ENCODE data around the gene SFXN4. TPM values are rescaled to one million over a fixed set of nuclear protein-coding genes. Genes with fewer than 3 reads are reported as not detected.

The SFXN4 gene
- total and polyA plus RNA-seq, 10 donors = 13.3 to 68.3 (median 24.8) TPM

DNA sequence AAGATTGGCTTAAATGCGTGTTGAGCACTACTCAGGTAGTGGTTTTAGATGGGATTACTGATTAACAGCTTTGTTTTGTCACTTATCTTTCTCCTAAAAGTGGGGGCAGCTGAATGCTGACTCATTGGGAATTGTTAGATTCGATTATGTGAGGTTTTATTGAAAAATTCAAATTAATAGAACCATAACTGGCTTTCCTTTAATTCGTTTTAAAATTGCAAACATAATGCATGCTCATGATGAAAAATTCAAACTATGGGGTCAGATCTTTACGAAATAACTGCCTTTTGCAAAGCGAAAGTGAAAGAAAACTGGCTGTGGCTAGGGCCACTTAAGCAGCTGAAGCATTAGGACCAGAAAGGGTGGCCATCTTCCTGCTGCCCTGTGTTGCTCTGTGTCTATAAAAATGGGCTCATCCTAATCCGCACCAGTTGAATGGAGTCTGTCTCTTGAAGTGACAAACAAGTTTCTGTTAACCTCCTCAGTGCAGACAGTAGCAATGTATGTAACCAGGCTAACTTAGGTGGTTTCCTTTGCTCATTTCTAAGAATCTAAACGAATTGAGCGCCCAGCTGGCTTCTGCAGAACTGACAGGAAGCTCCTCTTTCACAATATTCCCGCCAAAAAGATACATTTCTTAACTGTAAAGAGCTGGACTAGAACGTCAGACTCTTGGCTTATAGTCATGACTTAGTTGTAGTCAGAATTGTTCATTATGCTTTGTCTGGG, 33.8 kb downstream of the SFXN4 start:
- no peaks in the 10 kb centered on the region for H3K27me3 ChIP-seq (replicated peaks in 1 of 7)
- intact Hi-C loops (cut with DNase I; ENCODE audit: low total_unique reads) = no loop called here
- H3K27ac ChIP-seq = peak overlapping the region; percentile 15 to 90 (median 86)
- H3K36me3 ChIP-seq = peaks cover 0 to 69% (median 24%) of the 10 kb centered on the region in 6 donors
- H3K4me3 ChIP-seq = peak overlapping the region; percentile 3 to 69 (median 32)
- no peaks in the 10 kb centered on the region for H3K9me3 ChIP-seq
- TF ChIP-seq, protein P1, sequence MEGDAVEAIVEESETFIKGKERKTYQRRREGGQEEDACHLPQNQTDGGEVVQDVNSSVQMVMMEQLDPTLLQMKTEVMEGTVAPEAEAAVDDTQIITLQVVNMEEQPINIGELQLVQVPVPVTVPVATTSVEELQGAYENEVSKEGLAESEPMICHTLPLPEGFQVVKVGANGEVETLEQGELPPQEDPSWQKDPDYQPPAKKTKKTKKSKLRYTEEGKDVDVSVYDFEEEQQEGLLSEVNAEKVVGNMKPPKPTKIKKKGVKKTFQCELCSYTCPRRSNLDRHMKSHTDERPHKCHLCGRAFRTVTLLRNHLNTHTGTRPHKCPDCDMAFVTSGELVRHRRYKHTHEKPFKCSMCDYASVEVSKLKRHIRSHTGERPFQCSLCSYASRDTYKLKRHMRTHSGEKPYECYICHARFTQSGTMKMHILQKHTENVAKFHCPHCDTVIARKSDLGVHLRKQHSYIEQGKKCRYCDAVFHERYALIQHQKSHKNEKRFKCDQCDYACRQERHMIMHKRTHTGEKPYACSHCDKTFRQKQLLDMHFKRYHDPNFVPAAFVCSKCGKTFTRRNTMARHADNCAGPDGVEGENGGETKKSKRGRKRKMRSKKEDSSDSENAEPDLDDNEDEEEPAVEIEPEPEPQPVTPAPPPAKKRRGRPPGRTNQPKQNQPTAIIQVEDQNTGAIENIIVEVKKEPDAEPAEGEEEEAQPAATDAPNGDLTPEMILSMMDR (IDR thresholded peaks at IDR 0.05 in 8 of 11, conservative IDR thresholded peaks at IDR 0.05 in 3 of 11) = no peak
- TF ChIP-seq POLR2AphosphoS5 (IDR thresholded peaks at IDR 0.05) = peak in 1 of 3 donors; percentile 35
- no peak for DNase-seq
- peaks cover 6 to 67% (median 47%) of the 10 kb centered on the region in 6 donors for H3K4me1 ChIP-seq
- 8 to 12% (median 12%) methylated on average over 10 of the region's 10 CpGs for WGBS, 5 donors

DNA sequence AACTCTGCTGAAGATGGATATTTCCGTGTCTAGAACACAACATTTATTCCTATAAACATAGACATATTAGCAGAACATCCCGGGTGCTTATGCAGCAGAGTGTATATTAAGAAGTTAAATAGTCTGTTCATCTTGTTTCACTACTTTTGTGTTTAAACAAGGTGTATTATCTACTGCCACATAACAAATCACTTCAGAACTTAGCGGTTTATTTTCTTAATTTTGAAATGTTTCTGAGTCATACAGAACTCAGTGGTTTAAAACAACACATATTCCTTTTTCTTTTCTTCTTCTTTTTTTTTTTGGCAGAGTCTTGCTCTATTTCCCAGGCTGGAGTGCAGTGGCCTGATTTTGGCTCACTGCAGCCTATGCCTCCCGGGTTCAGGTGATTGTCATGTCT, 35.8 kb downstream of the SFXN4 start:
- Histone ChIP-seq H3K4me1 (peaks cover 6 to 52% (median 40%) of the 10 kb centered on the region in 6 donors), H3K9me3 (no peaks in the 10 kb centered on the region), H3K4me3 (no peak overlapping the region), H3K36me3 (peaks cover 0 to 88% (median 39%) of the 10 kb centered on the region in 6 donors), H3K27me3 (replicated peaks in 1 of 7) (no peaks in the 10 kb centered on the region), H3K27ac (peak overlapping the region in 3 of 8 donors; percentile 85 to 89 (median 87))
- WGBS, 5 donors = 86 to 97% (median 87%) methylated on average over 4 of the region's 4 CpGs
- intact Hi-C loops (cut with DNase I; ENCODE audit: low total_unique reads) = no loop called here
- TF ChIP-seq, protein P1 (IDR thresholded peaks at IDR 0.05 in 8 of 11, conservative IDR thresholded peaks at IDR 0.05 in 3 of 11) = no peak
- no peak for TF ChIP-seq POLR2A (IDR thresholded peaks at IDR 0.05)
- no peak for TF ChIP-seq POLR2AphosphoS5 (IDR thresholded peaks at IDR 0.05)
- DNase-seq = no peak

DNA sequence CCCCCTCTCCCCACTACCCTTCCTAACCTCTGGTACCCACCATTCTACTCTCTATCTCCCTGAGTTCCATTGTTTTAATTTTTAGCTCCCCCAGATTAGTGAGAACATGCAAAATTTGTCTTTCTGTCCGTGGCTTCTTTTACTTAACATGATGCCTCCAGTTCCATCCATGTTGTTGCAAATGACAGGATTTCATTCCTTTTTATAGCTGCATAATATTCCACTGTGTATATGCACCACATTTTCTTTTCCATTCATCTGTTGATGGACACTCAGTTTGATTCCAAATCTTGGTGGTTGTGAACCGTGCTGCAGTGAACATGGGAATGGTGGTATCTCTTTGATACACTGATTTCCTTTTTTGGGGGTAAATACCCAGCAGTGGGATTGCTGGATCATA, 39.6 kb downstream of the SFXN4 start:
- no peak for DNase-seq
- Histone ChIP-seq H3K27me3 (replicated peaks in 1 of 7) (no peaks in the 10 kb centered on the region), H3K27ac (no peak overlapping the region), H3K9me3 (no peaks in the 10 kb centered on the region), H3K36me3 (peaks cover 0 to 100% (median 56%) of the 10 kb centered on the region in 6 donors), H3K4me3 (no peak overlapping the region), H3K4me1 (peaks cover 0 to 17% (median 10%) of the 10 kb centered on the region in 6 donors)
- TF ChIP-seq POLR2A (IDR thresholded peaks at IDR 0.05) (no peak), POLR2AphosphoS5 (IDR thresholded peaks at IDR 0.05) (no peak)
- TF ChIP-seq, protein P1 (IDR thresholded peaks at IDR 0.05 in 8 of 11, conservative IDR thresholded peaks at IDR 0.05 in 3 of 11) = no peak
- WGBS, 5 donors = 93 to 98% (median 96%) methylated on average over 2 of the region's 2 CpGs
- intact Hi-C loops (cut with DNase I; ENCODE audit: low total_unique reads) = no loop called here

DNA sequence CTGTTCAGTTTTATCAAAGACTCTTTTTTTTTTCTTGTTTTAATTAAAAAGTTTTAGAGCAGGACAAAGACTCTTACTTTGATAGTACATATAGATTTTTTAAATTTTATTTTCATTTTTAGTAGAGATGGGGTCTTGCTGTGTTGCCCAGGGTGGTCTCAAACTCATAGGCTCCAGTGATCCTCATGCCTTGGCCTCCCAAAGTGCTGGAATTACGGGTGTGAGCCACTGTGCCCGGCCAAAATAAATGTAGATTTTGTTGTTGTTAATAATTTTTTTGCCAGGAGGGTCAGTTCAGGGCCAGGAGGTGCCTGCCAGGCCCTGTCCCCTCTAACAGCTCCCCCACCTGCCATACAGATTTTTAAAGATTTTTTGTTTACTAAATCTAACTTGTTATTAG, 44.6 kb downstream of the SFXN4 start:
- peak overlapping the region in 5 of 8 donors; percentile 6 to 68 (median 54) for H3K27ac ChIP-seq
- peaks cover 0 to 97% (median 65%) of the 10 kb centered on the region in 6 donors for H3K36me3 ChIP-seq

More for the DNA sequence above, 44.6 kb downstream of the SFXN4 start:
- no peak for DNase-seq
- H3K27me3 ChIP-seq (replicated peaks in 1 of 7) = no peaks in the 10 kb centered on the region
- no peaks in the 10 kb centered on the region for H3K9me3 ChIP-seq
- TF ChIP-seq POLR2AphosphoS5 (IDR thresholded peaks at IDR 0.05) = no peak
- no peak for TF ChIP-seq POLR2A (IDR thresholded peaks at IDR 0.05)
- TF ChIP-seq, protein P1 (IDR thresholded peaks at IDR 0.05 in 8 of 11, conservative IDR thresholded peaks at IDR 0.05 in 3 of 11) = no peak
- H3K4me1 ChIP-seq = peaks cover 0 to 23% (median 8%) of the 10 kb centered on the region in 6 donors
- 81 to 97% (median 93%) methylated on average over 2 of the region's 2 CpGs for WGBS, 5 donors
- no peak overlapping the region for H3K4me3 ChIP-seq
- intact Hi-C loops (cut with DNase I; ENCODE audit: low total_unique reads) = no loop called here

All from spleen (tissue), 11 donors.